Activated naive CD8-positive, alpha-beta T cell treated with anti-CD3 and anti-CD28 coated beads, Interleukin-2, amount 50 U/mL, for 24 hours (primary cell): ENCODE results near the gene NAALADL1.
A peak's percentile ranks its signal among the peaks of the same experiment; 100 is the strongest.
"Not testable (repeated sequence)": the region's sequence is repeated elsewhere in the genome, so short reads cannot be mapped to it uniquely, and the experiment has no call there.

ENCODE experiments used
- ATAC-seq: fragments of 150-1000 bp; cut with Tn5 transposase; one replicate; pipeline ENCODE4 v1.10.0; 2021
- DNase-seq: peaks from one replicate; pipeline ENCODE4 v3.0.0; 2021
- H3K27ac Mint-ChIP-seq: one replicate; pipeline ENCODE4 v1.8.0; 2021; ENCODE audit warnings: mild to moderate bottlenecking, mixed read lengths
- H3K27me3 Mint-ChIP-seq: one replicate; pipeline ENCODE4 v1.8.0; 2021; ENCODE audit warnings: mixed read lengths
- H3K36me3 Mint-ChIP-seq: one replicate; pipeline ENCODE4 v1.8.0; 2021; ENCODE audit warnings: low read depth, mixed read lengths
- H3K4me1 Mint-ChIP-seq: one replicate; pipeline ENCODE4 v1.8.0; 2021; ENCODE audit warnings: mixed read lengths
- H3K4me3 Mint-ChIP-seq: one replicate; pipeline ENCODE4 v1.8.0; 2021; ENCODE audit warnings: mild to moderate bottlenecking, moderate library complexity, mixed read lengths
- H3K9me3 Mint-ChIP-seq: one replicate; pipeline ENCODE4 v1.8.0; 2021; ENCODE audit warnings: mixed read lengths

NAALADL1 gene

GRCh38 chr11:65021003-65021402 lies 37.4 kb downstream of the NAALADL1 start:
- no peak for ATAC-seq

GRCh38 chr11:65019824-65020223 lies 38.5 kb downstream of the NAALADL1 start:
- Mint-ChIP-seq H3K36me3 (peaks cover 18% of the 10 kb centered on the region), H3K4me1 (peaks cover 17% of the 10 kb centered on the region), H3K27me3 (no peaks in the 10 kb centered on the region), H3K4me3 (no peak overlapping the region), H3K27ac (no peak overlapping the region), H3K9me3 (no peaks in the 10 kb centered on the region)
- no peak for DNase-seq
- no peak for ATAC-seq

More at GRCh38 chr11:65021003-65021402, 37.4 kb downstream of the NAALADL1 start:
- no peak overlapping the region for H3K27ac Mint-ChIP-seq
- H3K4me3 Mint-ChIP-seq, result no peak overlapping the region
- peaks cover 18% of the 10 kb centered on the region for H3K36me3 Mint-ChIP-seq
- no peaks in the 10 kb centered on the region for H3K9me3 Mint-ChIP-seq
- H3K4me1 Mint-ChIP-seq, result peaks cover 8% of the 10 kb centered on the region
- no peaks in the 10 kb centered on the region for H3K27me3 Mint-ChIP-seq
- no peak for DNase-seq

GRCh38 chr11:65017937-65018336 lies 40.4 kb downstream of the NAALADL1 start:
- Mint-ChIP-seq H3K4me1 (peaks cover 25% of the 10 kb centered on the region), H3K9me3 (no peaks in the 10 kb centered on the region), H3K36me3 (peaks cover 18% of the 10 kb centered on the region), H3K4me3 (no peak overlapping the region), H3K27me3 (no peaks in the 10 kb centered on the region), H3K27ac (no peak overlapping the region)
- DNase-seq, result no peak
- ATAC-seq, result no peak

- no peak for DNase-seq
- peak overlapping the region; percentile 2 for H3K4me3 Mint-ChIP-seq
- H3K36me3 Mint-ChIP-seq, result peaks cover 18% of the 10 kb centered on the region
- H3K27ac Mint-ChIP-seq, result no peak overlapping the region
- no peak for ATAC-seq
- H3K9me3 Mint-ChIP-seq, result no peaks in the 10 kb centered on the region
- H3K4me1 Mint-ChIP-seq, result peaks cover 25% of the 10 kb centered on the region
- no peaks in the 10 kb centered on the region for H3K27me3 Mint-ChIP-seq
Observed at GRCh38 chr11:65016705-65017104, 41.6 kb downstream of the NAALADL1 start.

GRCh38 chr11:65014726-65015227 lies 43.6 kb downstream of the NAALADL1 start:
- Mint-ChIP-seq H3K36me3 (peaks cover 17% of the 10 kb centered on the region), H3K27me3 (no peaks in the 10 kb centered on the region), H3K4me1 (peaks cover 25% of the 10 kb centered on the region), H3K27ac (peak overlapping the region; percentile 91), H3K4me3 (peak overlapping the region; percentile 85), H3K9me3 (no peaks in the 10 kb centered on the region)
- ATAC-seq (no peak), DNase-seq (no peak)

GRCh38 chr11:65013888-65014725 lies 44.2 kb downstream of the NAALADL1 start, which contains the start of gene ARL2:
TSS of gene ARL2 (plus strand) at chr11:65014160. CDS start at chr11:65014208, 48 bp downstream.
- peak; percentile 90 for DNase-seq
- H3K9me3 Mint-ChIP-seq, result no peaks in the 10 kb centered on the region
- peaks cover 17% of the 10 kb centered on the region for H3K36me3 Mint-ChIP-seq
- H3K27ac Mint-ChIP-seq, result peak within 1 kb of the TSS; percentile 94
- no peaks in the 10 kb centered on the region for H3K27me3 Mint-ChIP-seq
- H3K4me1 Mint-ChIP-seq, result peaks cover 25% of the 10 kb centered on the region
- H3K4me3 Mint-ChIP-seq, result peak within 1 kb of the TSS; percentile 85
- peak; percentile 79 for ATAC-seq

- Mint-ChIP-seq H3K27ac (peak overlapping the region; percentile 94), H3K4me3 (peak overlapping the region; percentile 85), H3K36me3 (peaks cover 16% of the 10 kb centered on the region), H3K27me3 (no peaks in the 10 kb centered on the region), H3K4me1 (peaks cover 25% of the 10 kb centered on the region), H3K9me3 (no peaks in the 10 kb centered on the region)
- peak; percentile 92 for DNase-seq
- peak; percentile 90 for ATAC-seq
Observed at GRCh38 chr11:65013130-65013887, 45.0 kb downstream of the NAALADL1 start.

- H3K27me3 Mint-ChIP-seq, result no peaks in the 10 kb centered on the region
- H3K4me3 Mint-ChIP-seq, result no peak overlapping the region
- peaks cover 7% of the 10 kb centered on the region for H3K4me1 Mint-ChIP-seq
- DNase-seq (no peak), ATAC-seq (no peak)
- no peak overlapping the region for H3K27ac Mint-ChIP-seq
- H3K36me3 Mint-ChIP-seq, result no peaks in the 10 kb centered on the region
- no peaks in the 10 kb centered on the region for H3K9me3 Mint-ChIP-seq
Observed at GRCh38 chr11:65008873-65009272, 49.5 kb downstream of the NAALADL1 start.

GRCh38 chr11:65008016-65008415 lies 50.3 kb downstream of the NAALADL1 start:
- no peak overlapping the region for H3K27ac Mint-ChIP-seq

GRCh38 chr11:65003968-65004367 lies 54.4 kb downstream of the NAALADL1 start:
- H3K27me3 Mint-ChIP-seq, H3K9me3 Mint-ChIP-seq, DNase-seq, H3K36me3 Mint-ChIP-seq, H3K4me1 Mint-ChIP-seq, H3K4me3 Mint-ChIP-seq, H3K27ac Mint-ChIP-seq, ATAC-seq: not testable (repeated sequence)

More at GRCh38 chr11:65008016-65008415, 50.3 kb downstream of the NAALADL1 start:
- H3K9me3 Mint-ChIP-seq, result no peaks in the 10 kb centered on the region
- no peaks in the 10 kb centered on the region for H3K27me3 Mint-ChIP-seq
- no peak for ATAC-seq
- H3K4me1 Mint-ChIP-seq, result peaks cover 1% of the 10 kb centered on the region
- H3K4me3 Mint-ChIP-seq, result no peak overlapping the region
- no peaks in the 10 kb centered on the region for H3K36me3 Mint-ChIP-seq
- DNase-seq, result no peak

- no peak overlapping the region for H3K27ac Mint-ChIP-seq
- H3K36me3 Mint-ChIP-seq, result no peaks in the 10 kb centered on the region
- no peaks in the 10 kb centered on the region for H3K27me3 Mint-ChIP-seq
- ATAC-seq (no peak), DNase-seq (no peak)
- H3K9me3 Mint-ChIP-seq, result no peaks in the 10 kb centered on the region
- no peak overlapping the region for H3K4me3 Mint-ChIP-seq
- peaks cover 7% of the 10 kb centered on the region for H3K4me1 Mint-ChIP-seq
Observed at GRCh38 chr11:65003282-65003681, 55.1 kb downstream of the NAALADL1 start.

- ATAC-seq (no peak), DNase-seq (no peak)
- peaks cover 9% of the 10 kb centered on the region for H3K4me1 Mint-ChIP-seq
- H3K27ac Mint-ChIP-seq, result no peak overlapping the region
- no peaks in the 10 kb centered on the region for H3K36me3 Mint-ChIP-seq
- H3K27me3 Mint-ChIP-seq, result no peaks in the 10 kb centered on the region
- no peak overlapping the region for H3K4me3 Mint-ChIP-seq
- no peaks in the 10 kb centered on the region for H3K9me3 Mint-ChIP-seq
Observed at GRCh38 chr11:65002706-65003105, 55.6 kb downstream of the NAALADL1 start.

- no peak for DNase-seq
Observed at GRCh38 chr11:64999478-64999877, 58.9 kb downstream of the NAALADL1 start.

GRCh38 chr11:64998690-64999431 lies 59.5 kb downstream of the NAALADL1 start:
- DNase-seq, result no peak
- peak overlapping the region; percentile 57 for H3K27ac Mint-ChIP-seq
- no peak overlapping the region for H3K4me3 Mint-ChIP-seq
- H3K27me3 Mint-ChIP-seq, result peaks cover 2% of the 10 kb centered on the region
- H3K36me3 Mint-ChIP-seq, result no peaks in the 10 kb centered on the region
- H3K9me3 Mint-ChIP-seq, result no peaks in the 10 kb centered on the region
- peaks cover 17% of the 10 kb centered on the region for H3K4me1 Mint-ChIP-seq
- ATAC-seq, result no peak

More at GRCh38 chr11:64999478-64999877, 58.9 kb downstream of the NAALADL1 start:
- H3K36me3 Mint-ChIP-seq, result no peaks in the 10 kb centered on the region
- H3K27me3 Mint-ChIP-seq, result no peaks in the 10 kb centered on the region
- H3K27ac Mint-ChIP-seq, result no peak overlapping the region
- no peak for ATAC-seq
- no peaks in the 10 kb centered on the region for H3K9me3 Mint-ChIP-seq
- peaks cover 17% of the 10 kb centered on the region for H3K4me1 Mint-ChIP-seq
- H3K4me3 Mint-ChIP-seq, result no peak overlapping the region
